Activated T-cell treated with anti-CD3 and anti-CD28 coated beads, Interleukin-2, amount 50 U/mL, for 1 hour (primary cell): ENCODE measurements around the gene UNC13B.

Experiments used
- DNase-seq: peaks from one replicate; pipeline ENCODE4 v3.0.0-alpha.2; 2020

UNC13B gene

GRCh38 chr9:35280399-35280798 lies 118.6 kb downstream of the UNC13B start:
- DNase-seq, result no peak

GRCh38 chr9:35285731-35286130 lies 123.9 kb downstream of the UNC13B start:
- no peak for DNase-seq

- no peak for DNase-seq
These were observed 124.6 kb downstream of the UNC13B start for GRCh38 chr9:35286381-35286780.

- DNase-seq, result no peak
These were observed 126.3 kb downstream of the UNC13B start for GRCh38 chr9:35287987-35288632.

GRCh38 chr9:35288778-35289177 lies 127.0 kb downstream of the UNC13B start:
- DNase-seq, result no peak

GRCh38 chr9:35293376-35293964 lies 131.7 kb downstream of the UNC13B start:
- no peak for DNase-seq

- no peak for DNase-seq
These were observed 132.3 kb downstream of the UNC13B start for GRCh38 chr9:35294066-35294465.

- no peak for DNase-seq
These were observed 132.7 kb downstream of the UNC13B start for GRCh38 chr9:35294556-35294955.

GRCh38 chr9:35295369-35296036 lies 133.7 kb downstream of the UNC13B start:
- no peak for DNase-seq

GRCh38 chr9:35303567-35303966 lies 141.8 kb downstream of the UNC13B start:
- DNase-seq, result no peak

- DNase-seq, result no peak
These were observed 144.5 kb downstream of the UNC13B start for GRCh38 chr9:35306283-35306682.

- DNase-seq, result no peak
These were observed 146.5 kb downstream of the UNC13B start for GRCh38 chr9:35308316-35308715.

- no peak for DNase-seq
These were observed 150.3 kb downstream of the UNC13B start for GRCh38 chr9:35311891-35312639.

- no peak for DNase-seq
These were observed 151.7 kb downstream of the UNC13B start for GRCh38 chr9:35313460-35313859.

GRCh38 chr9:35313916-35314315 lies 152.1 kb downstream of the UNC13B start:
- no peak for DNase-seq

GRCh38 chr9:35318741-35319140 lies 156.9 kb downstream of the UNC13B start:
- no peak for DNase-seq

- DNase-seq, result no peak
These were observed 160.5 kb downstream of the UNC13B start for GRCh38 chr9:35322075-35322885.

- no peak for DNase-seq
These were observed 163.2 kb downstream of the UNC13B start for GRCh38 chr9:35324966-35325365.

GRCh38 chr9:35333551-35333950 lies 171.7 kb downstream of the UNC13B start:
- no peak for DNase-seq

- DNase-seq, result no peak
These were observed 173.4 kb downstream of the UNC13B start for GRCh38 chr9:35335164-35335563.

GRCh38 chr9:35338086-35338485 lies 176.3 kb downstream of the UNC13B start:
- no peak for DNase-seq

- DNase-seq, result no peak
These were observed 176.9 kb downstream of the UNC13B start for GRCh38 chr9:35338561-35339274.
